Stimulated activated CD8-positive, alpha-beta memory T cell treated with anti-CD3 and anti-CD28 coated beads, Interleukin-7, amount 100 ng/mL, for 4 hours (primary cell): ENCODE results near the gene FAM131C.
"Not testable (repeated sequence)": the region's sequence is repeated elsewhere in the genome, so short reads cannot be mapped to it uniquely, and the experiment has no call there.

Experiments used
- DNase-seq, 2 donors: peaks; one replicate each; pipeline ENCODE4 v3.0.0-alpha.2; 2020; ENCODE audit warnings: low read depth in 2 of 2

The FAM131C gene

GRCh38 chr1:16033103-16033632 is 40.3 kb downstream of the FAM131C start:
- DNase-seq = not testable (repeated sequence)

DNA sequence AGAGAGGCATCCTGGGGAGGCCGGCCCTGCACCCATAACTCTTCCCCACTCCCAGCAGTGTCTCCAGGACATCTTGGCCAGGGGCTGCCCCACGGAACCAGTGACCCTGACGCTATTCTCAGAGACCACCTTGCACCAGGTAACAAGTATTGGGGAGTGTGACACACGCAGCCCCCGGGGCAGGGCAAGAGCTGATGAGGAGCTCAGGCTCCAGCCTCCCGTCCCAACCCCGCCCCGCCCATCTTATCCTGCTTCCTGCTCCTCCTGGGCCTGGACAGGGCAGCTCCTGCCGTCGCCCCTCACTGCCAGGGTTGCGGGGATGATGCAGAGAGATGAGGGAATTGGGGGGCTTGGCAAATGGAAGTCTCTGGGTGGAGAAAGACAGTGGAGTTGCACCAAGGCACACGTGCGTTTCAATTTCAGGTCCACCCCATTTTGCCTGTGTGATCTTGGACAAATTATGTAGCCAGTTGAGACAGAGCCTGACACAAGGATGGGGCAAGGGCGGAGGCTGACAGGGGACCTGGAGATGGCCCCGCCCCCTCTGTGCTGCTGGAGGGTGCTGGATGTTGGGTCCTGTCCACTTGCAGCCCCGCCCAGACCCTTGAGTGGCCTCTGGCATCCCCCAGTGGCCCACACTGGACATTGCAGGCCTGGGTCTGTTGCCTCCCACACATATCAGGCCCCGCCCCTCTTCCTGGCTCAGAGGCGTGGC is 40.9 kb downstream of the FAM131C start:
- DNase-seq = peak in 1 of 2 donors; percentile 18

- DNase-seq = no peak
These were observed 41.9 kb downstream of the FAM131C start for GRCh38 chr1:16031551-16031950.

GRCh38 chr1:16029288-16029687 is 44.2 kb downstream of the FAM131C start:
- DNase-seq = no peak

DNA sequence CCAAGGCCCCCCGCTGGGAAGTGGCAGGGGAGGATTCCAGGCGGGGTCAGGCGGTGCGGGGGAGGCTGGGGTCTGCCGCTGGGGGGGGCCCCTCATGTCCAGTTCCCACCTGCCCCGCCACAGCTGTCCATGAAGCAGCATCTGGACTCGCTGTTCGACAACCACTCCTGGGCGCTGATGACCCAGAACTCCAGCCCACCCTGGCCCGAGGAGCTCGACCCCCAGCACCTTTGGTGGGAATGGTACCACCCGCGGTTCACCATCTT is 44.5 kb downstream of the FAM131C start:
- DNase-seq = not testable (repeated sequence)

DNA sequence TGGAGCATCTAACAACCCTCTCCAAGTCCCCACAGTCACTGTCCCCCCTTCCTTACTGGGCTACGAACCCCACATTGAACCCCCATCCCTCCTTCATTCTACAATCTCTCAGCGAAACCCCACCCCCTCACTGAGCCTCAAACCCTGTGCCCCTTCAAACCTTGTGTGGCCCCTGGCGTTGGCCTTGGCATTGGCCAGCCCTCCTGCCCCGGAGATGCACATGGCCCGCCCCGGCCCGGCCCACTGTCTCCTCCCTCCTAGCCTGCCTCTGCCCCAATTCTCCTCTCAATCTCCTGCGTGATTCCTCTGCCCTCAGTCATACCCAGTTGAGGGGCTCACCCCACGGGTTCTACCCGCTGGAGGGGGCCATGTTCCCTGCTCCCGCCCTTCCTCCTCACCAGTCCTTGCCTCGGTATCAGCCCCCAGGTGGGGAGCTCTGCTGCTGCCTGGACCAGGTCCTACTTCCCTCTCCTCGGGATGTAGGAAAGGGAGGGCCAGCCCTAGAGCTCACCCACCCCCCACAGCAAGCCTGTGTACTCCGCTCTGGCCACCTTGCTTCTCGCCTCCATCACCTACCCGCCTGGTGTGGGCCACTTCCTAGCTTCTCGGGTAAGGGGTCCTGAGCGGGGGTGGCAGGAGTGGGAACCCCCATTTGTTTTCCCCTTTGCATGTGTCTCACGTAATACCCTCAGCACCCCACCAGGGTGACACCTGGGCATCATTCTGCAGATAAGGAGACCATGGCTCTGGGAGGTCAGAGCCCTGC is 45.0 kb downstream of the FAM131C start:
- no peak for DNase-seq

- DNase-seq = peak in 1 of 2 donors; percentile 28
These were observed 46.5 kb downstream of the FAM131C start for GRCh38 chr1:16026723-16027484.

DNA sequence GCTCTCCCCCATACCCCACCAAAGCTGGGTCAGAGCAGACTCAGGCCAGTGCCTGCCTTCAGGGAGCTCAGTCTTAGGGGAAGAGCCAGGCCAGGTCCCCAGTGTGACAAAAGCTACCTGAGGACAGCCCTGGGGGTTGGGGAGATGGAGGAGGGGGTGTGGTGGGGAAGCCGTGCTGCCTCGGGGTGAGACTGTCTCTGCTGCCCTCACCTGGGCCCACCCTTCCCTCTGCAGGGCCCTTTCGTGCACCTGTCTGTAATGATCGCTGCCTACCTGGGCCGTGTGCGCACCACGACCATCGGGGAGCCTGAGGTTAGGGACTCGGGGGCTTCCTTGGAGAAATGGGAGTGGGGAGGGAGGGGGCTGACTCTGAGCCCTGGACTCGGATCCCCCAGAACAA is 47.1 kb downstream of the FAM131C start:
- not testable (repeated sequence) for DNase-seq

GRCh38 chr1:16023050-16023653 is 50.3 kb downstream of the FAM131C start:
- DNase-seq = no peak

DNA sequence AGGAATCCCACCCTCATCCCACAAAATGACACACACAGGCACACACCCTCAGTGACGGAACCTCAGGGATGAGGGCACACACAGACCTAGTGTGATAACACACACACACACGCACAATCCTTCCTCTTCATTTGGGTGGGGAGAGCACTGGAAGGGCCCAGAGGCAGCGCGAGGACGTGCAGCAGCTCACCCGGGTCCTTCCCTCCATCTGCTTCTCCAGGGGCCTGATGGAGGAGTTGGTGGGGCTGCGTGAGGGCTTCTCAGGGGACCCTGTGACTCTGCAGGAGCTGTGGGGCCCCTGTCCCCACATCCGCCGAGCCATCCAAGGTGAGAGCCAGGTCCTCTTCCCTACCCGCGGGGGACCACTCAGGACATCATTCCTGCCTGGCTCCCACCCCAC is 51.1 kb downstream of the FAM131C start:
- DNase-seq = no peak

- no peak for DNase-seq
These were observed 51.8 kb downstream of the FAM131C start, which contains the start of gene CLCNKA for GRCh38 chr1:16021681-16022080. Gene CLCNKA (plus strand): TSS chr1:16022036. CDS start chr1:16022620, 584 bp downstream.

DNA sequence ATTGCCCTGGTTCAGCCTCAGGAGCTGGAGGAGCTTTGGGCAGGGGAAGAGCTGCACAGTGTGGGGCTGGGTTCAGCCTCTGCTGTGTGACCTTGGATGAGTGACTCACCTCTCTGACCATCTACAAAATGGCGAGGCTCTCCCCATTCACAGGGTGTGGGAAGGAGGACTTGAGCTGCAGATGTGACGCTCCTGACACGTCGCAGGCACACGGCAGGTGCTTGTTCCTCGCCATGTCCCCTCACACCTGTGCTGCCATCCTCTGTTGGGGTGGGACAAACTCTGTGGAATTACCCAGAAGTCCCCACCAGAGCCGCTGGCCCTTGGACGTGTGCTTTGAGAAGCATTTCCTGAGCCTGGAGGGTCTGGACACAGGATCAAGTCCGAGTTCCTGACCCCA is 52.6 kb downstream of the FAM131C start:
- not testable (repeated sequence) for DNase-seq

GRCh38 chr1:16020325-16020724 is 53.1 kb downstream of the FAM131C start:
- DNase-seq = no peak

DNA sequence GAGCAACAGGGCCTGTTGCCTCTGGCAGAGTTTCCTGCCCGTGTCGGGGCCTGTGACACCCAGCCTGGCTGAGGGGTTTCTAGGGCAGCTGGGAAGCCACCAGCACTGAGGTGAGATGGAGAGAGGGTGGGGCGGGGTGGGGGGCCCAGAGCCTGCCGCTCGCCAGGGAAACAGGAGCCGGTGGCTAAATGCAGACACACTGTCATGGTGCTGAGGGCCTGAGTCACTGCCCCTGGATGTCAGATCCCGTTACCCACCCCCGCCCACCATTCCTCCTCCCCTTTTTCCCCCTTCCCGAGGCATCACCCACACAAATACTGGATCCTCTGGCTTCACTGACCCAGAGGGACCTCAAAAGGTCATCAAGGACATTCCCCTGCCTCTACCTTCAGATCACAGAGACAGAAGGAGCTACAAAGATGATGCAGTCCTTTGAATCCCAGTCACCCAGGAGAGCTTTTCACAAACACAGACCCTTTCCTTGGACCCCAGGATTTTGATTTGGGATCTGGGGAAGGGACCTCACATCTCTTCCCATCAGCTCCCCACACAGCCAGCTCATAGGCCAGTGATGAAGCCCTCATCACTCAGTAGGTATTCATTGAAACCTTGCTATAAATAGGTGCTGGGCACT is 53.7 kb downstream of the FAM131C start:
- DNase-seq = no peak

DNA sequence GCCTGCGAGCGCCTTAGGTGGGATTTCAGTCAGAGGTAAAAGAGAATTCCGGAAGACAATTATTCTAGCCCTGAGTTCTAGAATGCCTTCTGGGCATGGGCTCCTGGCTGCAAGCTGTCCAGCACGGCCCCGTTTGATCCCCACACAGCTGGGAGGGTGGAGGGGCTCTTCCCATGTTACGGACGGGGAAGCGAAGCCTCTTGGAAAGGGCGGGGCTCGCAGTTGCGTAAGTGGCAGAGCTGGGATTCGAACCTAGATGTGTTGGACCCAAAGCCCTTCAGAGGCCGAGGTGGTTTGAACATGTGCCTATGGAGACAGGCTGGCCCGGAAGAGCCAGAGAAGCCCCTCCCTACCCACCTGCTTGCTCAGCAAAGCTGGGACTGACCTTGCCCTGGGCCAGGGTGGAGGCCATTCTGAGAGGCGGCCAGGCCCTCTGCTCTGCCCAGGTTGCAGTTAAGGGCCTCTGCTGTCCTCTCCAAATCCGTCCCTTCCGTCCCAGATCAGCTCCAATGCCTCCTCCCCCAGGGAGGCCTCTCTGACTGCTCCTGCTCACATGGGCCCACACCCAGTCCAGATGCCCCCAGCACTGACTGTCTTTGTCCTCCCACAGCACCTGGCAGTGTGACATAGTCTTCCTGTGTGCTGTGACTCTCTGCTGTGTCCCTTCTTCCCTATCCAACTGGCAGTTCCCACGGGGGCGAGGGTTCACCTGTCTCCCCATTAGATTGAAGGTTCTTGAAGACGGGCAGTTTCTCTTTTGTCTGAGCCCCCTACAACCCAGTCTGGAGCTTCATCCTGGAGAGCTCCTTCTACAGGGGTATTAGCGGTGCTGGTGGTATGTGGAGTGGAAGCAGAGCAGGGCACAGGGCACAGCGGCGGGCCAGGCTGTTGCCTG is 54.5 kb downstream of the FAM131C start:
- no peak for DNase-seq

DNA sequence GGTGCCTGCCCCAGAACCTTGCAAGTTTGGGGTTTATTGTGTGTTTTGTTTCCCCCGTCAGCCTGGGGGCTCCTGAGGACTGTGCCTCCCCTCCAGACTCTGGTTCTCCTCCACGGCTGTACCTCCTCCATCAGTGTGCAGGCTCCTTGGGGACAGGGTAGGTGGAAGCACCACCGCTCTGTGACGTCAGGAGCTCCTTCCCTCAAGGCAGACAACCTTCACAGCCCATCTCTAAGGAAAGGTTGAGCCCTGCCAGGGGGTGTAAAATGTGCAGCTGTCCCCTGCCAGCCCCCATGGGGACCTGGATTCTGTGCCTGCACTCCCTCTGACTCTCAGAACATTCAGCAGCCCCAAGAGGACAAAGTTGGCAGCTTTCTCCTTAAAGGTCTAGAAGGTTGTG is 55.1 kb downstream of the FAM131C start:
- no peak for DNase-seq

DNA sequence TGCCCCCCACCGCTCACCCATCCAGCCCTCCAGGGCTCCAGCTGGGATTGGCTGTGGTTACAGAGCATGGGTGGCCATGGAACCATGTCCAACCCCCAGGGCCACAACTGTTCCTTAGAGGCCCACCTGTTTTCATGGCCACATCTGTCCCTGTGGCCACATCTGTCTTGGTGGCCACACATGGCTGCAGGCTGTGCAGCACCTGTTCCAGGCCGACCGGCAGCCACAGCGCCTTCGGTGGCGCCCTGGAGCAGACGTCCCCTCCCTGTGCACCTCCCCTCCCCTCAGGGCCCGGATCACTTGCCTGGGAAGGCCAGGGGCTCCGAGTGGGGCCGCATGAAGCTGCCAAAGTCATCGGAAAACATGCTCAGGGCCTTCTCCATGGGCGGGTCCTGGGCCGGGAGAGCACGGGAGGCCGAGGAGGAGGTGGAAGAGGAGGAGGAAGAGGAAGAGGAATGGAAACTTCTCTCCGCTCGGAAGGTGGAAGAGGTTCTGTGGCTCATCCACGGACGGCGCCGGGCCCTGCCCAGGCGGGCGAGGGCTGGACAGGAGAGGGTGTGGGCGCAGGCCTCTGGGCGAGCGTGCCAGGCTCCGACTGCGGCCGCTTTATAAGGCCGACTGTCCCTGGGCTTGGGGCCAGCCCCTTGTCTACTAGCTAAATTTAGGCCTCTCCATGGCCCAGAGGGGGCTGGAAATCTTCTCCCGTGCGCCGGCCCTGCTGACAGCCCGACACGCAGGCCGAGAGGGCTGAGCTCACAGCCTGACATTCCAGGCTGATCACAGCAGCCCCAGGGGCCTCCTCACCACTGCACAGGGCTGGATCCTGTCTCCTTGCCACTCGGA is 55.8 kb downstream of the FAM131C start, which contains the start of gene HSPB7:
HSPB7 (minus strand) TSS at position 583 of the 843 bp plus-strand sequence; CDS start at position 503, 80 bp downstream.
- DNase-seq = no peak

GRCh38 chr1:16017076-16017460 is 56.4 kb downstream of the FAM131C start:
- no peak for DNase-seq
